ENCODE results near the gene MTUS2.

MTUS2 gene

GRCh38 chr13:29428310-29429181, 608.4 kb downstream of the MTUS2 start:
- DNase-seq = no peak

GRCh38 chr13:29429286-29429900, 609.3 kb downstream of the MTUS2 start:
- no peak for DNase-seq

- no peak for DNase-seq
Observed at GRCh38 chr13:29434217-29434945, 614.2 kb downstream of the MTUS2 start.

- DNase-seq = no peak
Observed at GRCh38 chr13:29435125-29435911, 615.2 kb downstream of the MTUS2 start.

GRCh38 chr13:29436291-29436690, 616.2 kb downstream of the MTUS2 start:
- DNase-seq = no peak

- DNase-seq = no peak
Observed at GRCh38 chr13:29436721-29437280, 616.7 kb downstream of the MTUS2 start.

- no peak for DNase-seq
Observed at GRCh38 chr13:29438769-29439168, 618.6 kb downstream of the MTUS2 start.

- DNase-seq = no peak
Observed at GRCh38 chr13:29439601-29440388, 619.7 kb downstream of the MTUS2 start.

GRCh38 chr13:29441306-29441705, 621.2 kb downstream of the MTUS2 start:
- DNase-seq = no peak

- DNase-seq = no peak
Observed at GRCh38 chr13:29446016-29446415, 625.9 kb downstream of the MTUS2 start.

GRCh38 chr13:29448174-29448573, 628.0 kb downstream of the MTUS2 start:
- DNase-seq = no peak

- no peak for DNase-seq
Observed at GRCh38 chr13:29449726-29450125, 629.6 kb downstream of the MTUS2 start.

GRCh38 chr13:29451976-29452375, 631.8 kb downstream of the MTUS2 start:
- DNase-seq = no peak

GRCh38 chr13:29452773-29453616, 632.9 kb downstream of the MTUS2 start:
- DNase-seq = no peak

- DNase-seq = no peak
Observed at GRCh38 chr13:29453617-29454011, 633.5 kb downstream of the MTUS2 start.

- DNase-seq = no peak
Observed at GRCh38 chr13:29454931-29455481, 634.9 kb downstream of the MTUS2 start.

- DNase-seq = no peak
Observed at GRCh38 chr13:29456419-29456818, 636.3 kb downstream of the MTUS2 start.

GRCh38 chr13:29457299-29457698, 637.2 kb downstream of the MTUS2 start:
- DNase-seq = no peak

GRCh38 chr13:29458419-29458818, 638.3 kb downstream of the MTUS2 start:
- DNase-seq = no peak

GRCh38 chr13:29459813-29460355, 639.7 kb downstream of the MTUS2 start:
- DNase-seq = no peak
